Neural progenitor cell (in vitro differentiated cells): ENCODE data around the gene FBN2.

Experiments
- CTCF ChIP-seq: fragments of 200-600 bp; sonication (generic); IDR thresholded peaks from 2 replicates; pipeline ENCODE4 v1.5.1; 2017; ENCODE audit warnings: antibody characterized with exemption, mild to moderate bottlenecking
- EZH2 ChIP-seq: fragments of 200-600 bp; sonication (generic); IDR thresholded peaks from 2 replicates; pipeline ENCODE4 v1.6.1; 2017; ENCODE audit warnings: antibody characterized with exemption, mild to moderate bottlenecking, moderate library complexity
- EZH2phosphoT487 ChIP-seq: fragments of 200-600 bp; sonication (generic); IDR thresholded peaks from 2 replicates; pipeline ENCODE4 v1.6.1; 2017; ENCODE audit warnings: antibody characterized with exemption

- TF ChIP-seq CTCF: no peak
- no peak for TF ChIP-seq EZH2phosphoT487
- TF ChIP-seq EZH2: no peak
These were observed 3.3 kb downstream of the FBN2 start for GRCh38 chr5:128534726-128535125.
